ENCODE data around the gene GM2A.

The GM2A gene

GRCh38 chr5:151317871-151318270 lies 64.9 kb downstream of the GM2A start:
- Histone ChIP-seq H3K9me3 (replicated peaks; ENCODE audit: low read length) (no peaks in the 10 kb centered on the region), H3K36me3 (ENCODE audit: insufficient read depth, low read length) (no peaks in the 10 kb centered on the region), H3K27me3 (ENCODE audit: control insufficient read depth, insufficient read depth, low read length) (peaks cover 3% of the 10 kb centered on the region), H3K4me1 (ENCODE audit: control insufficient read depth, insufficient read depth, low read length) (no peaks in the 10 kb centered on the region), H3K4me2 (ENCODE audit: low read length) (no peak overlapping the region), H3K9ac (ENCODE audit: low read depth, low read length) (no peak overlapping the region), H3K4me3 (ENCODE audit: low read length) (no peak overlapping the region)

- no peaks in the 10 kb centered on the region for H3K9me3 ChIP-seq (replicated peaks; ENCODE audit: low read length)
- no peaks in the 10 kb centered on the region for H3K4me1 ChIP-seq (ENCODE audit: control insufficient read depth, insufficient read depth, low read length)
- H3K9ac ChIP-seq (ENCODE audit: low read depth, low read length): no peak overlapping the region
- no peak overlapping the region for H3K4me3 ChIP-seq (ENCODE audit: low read length)
- H3K27me3 ChIP-seq (ENCODE audit: control insufficient read depth, insufficient read depth, low read length): peaks cover 3% of the 10 kb centered on the region
- H3K4me2 ChIP-seq (ENCODE audit: low read length): no peak overlapping the region
- no peaks in the 10 kb centered on the region for H3K36me3 ChIP-seq (ENCODE audit: insufficient read depth, low read length)
Measured at GRCh38 chr5:151318850-151319732, 66.1 kb downstream of the GM2A start.

Data from skeletal muscle satellite cell (primary cell).